Lung (tissue), 12 donors: ENCODE data around the gene LGALS12. TPM values are rescaled to one million over a fixed set of nuclear protein-coding genes. Genes with fewer than 3 reads are reported as not detected.
"Not testable (repeated sequence)": the region's sequence is repeated elsewhere in the genome, so short reads cannot be mapped to it uniquely, and the experiment has no call there.

ENCODE experiments used
- ATAC-seq: fragments of 200-7000 bp; cut with Tn5 transposase; one replicate; pipeline ENCODE4 v1.9.1; 2020; ENCODE audit warnings: moderate number of reproducible peaks; ENCODE audit not compliant: insufficient read depth, low FRiP score
- DNase-seq, 3 donors: peaks; one replicate each; pipeline ENCODE4 v3.0.0-alpha.2; 2013 to 2017
- H3K27ac ChIP-seq, 2 donors: one replicate each; pipeline ENCODE4 v1.5.1; 2013; ENCODE audit warnings: mild to moderate bottlenecking in 2 of 2, moderate library complexity in 2 of 2, control low read depth in 1 of 2, inconsistent platforms in 1 of 2, low read depth in 1 of 2, low read length in 1 of 2
- H3K27me3 ChIP-seq, 3 donors: one replicate each; pipeline ENCODE4 v1.5.1; 2013; ENCODE audit warnings: low read length in 2 of 3; ENCODE audit not compliant: control insufficient read depth in 3 of 3, insufficient read depth in 3 of 3
- H3K36me3 ChIP-seq, 4 donors: one replicate each; pipeline ENCODE4 v1.5.1; 2013; ENCODE audit warnings: low read length in 4 of 4, mild to moderate bottlenecking in 1 of 4, moderate library complexity in 1 of 4; ENCODE audit not compliant: control insufficient read depth in 4 of 4, insufficient read depth in 4 of 4
- H3K4me1 ChIP-seq, 5 donors: one replicate each; pipeline ENCODE4 v1.5.1; 2013; ENCODE audit warnings: low read length in 5 of 5, mild to moderate bottlenecking in 2 of 5, moderate library complexity in 1 of 5; ENCODE audit not compliant: control insufficient read depth in 5 of 5, insufficient read depth in 5 of 5
- H3K4me3 ChIP-seq: one replicate; pipeline ENCODE4 v1.5.1; 2013; ENCODE audit warnings: mild to moderate bottlenecking, control low read depth, moderate library complexity
- H3K9ac ChIP-seq, 2 donors: one replicate each; pipeline ENCODE4 v1.5.1; 2013; ENCODE audit warnings: low read length in 2 of 2, control low read depth in 1 of 2; ENCODE audit not compliant: insufficient read depth in 1 of 2
- H3K9me3 ChIP-seq, 4 donors: one replicate each; pipeline ENCODE4 v1.5.1; 2013; ENCODE audit warnings: low read length in 3 of 4, mild to moderate bottlenecking in 1 of 4, moderate library complexity in 1 of 4; ENCODE audit not compliant: control insufficient read depth in 4 of 4, insufficient read depth in 3 of 4
- CTCF ChIP-seq: IDR thresholded peaks from 2 replicates; pipeline ENCODE4 v1.5.1; 2012; ENCODE audit warnings: mild to moderate bottlenecking; ENCODE audit errors: control extremely low read depth, extremely low read depth
- WGBS, 2 donors: extraction: QIAGEN DNeasy Blood & Tissue Kit; methylation state at CpG; one replicate each; pipeline ENCODE4 v1.1.7; 2013; 5-methylcytosine and 5-hydroxymethylcytosine counted together
- polyA plus RNA-seq, 2 donors: library from polyadenylated mRNA; stranded (reverse); fragments of 200-250 nt; gene quantifications; one replicate each; pipeline ENCODE4 v1.2.1, GENCODE V29; 2013
- total RNA-seq, 2 donors: library from RNA; depleted of rRNA in 1 of 2; stranded (reverse); fragments of >200 nt in 1 of 2; gene quantifications; one replicate each; pipeline ENCODE4 v1.2.1, GENCODE V29; 2014 to 2021
- donor health status: control.
- donor health status: control.
- donor health status: Bipolar disorder and iron deficiency.
- donor health status: healthy.
- donor health status: DM: yes; HTN: yes; CAD: no.

LGALS12 gene
- total and polyA plus RNA-seq, 4 donors = 0.43 to 1.3 (median 0.87) TPM

GRCh38 chr11:63537293-63538101 lies 31.6 kb downstream of the LGALS12 start:
- 22 to 23% methylated on average over 8 of the region's 8 CpGs for WGBS, 2 donors
- TF ChIP-seq CTCF = no peak
- peaks cover 0 to 2% (median 0%) of the 10 kb centered on the region in 4 donors for H3K9me3 ChIP-seq
- H3K27ac ChIP-seq = peak overlapping the region; percentile 45 to 81
- peak overlapping the region; percentile 12 for H3K4me3 ChIP-seq
- DNase-seq = peak; percentile 33 to 53 (median 47)
- H3K4me1 ChIP-seq = peaks cover 0 to 24% (median 8%) of the 10 kb centered on the region in 5 donors
- peak overlapping the region in 1 of 2 donors; percentile 66 for H3K9ac ChIP-seq
- peaks cover 0 to 3% (median 0%) of the 10 kb centered on the region in 4 donors for H3K36me3 ChIP-seq
- no peaks in the 10 kb centered on the region for H3K27me3 ChIP-seq
- ATAC-seq = peak; percentile 63

GRCh38 chr11:63542506-63542905 lies 36.6 kb downstream of the LGALS12 start:
- H3K27ac ChIP-seq, H3K9ac ChIP-seq, H3K27me3 ChIP-seq, H3K4me3 ChIP-seq, ATAC-seq, DNase-seq, H3K9me3 ChIP-seq: not testable (repeated sequence)
- 63 to 89% methylated on average over 2 of the region's 2 CpGs for WGBS, 2 donors
- Histone ChIP-seq H3K36me3 (peaks cover 0 to 26% (median 1%) of the 10 kb centered on the region in 4 donors), H3K4me1 (peaks cover 0 to 20% (median 4%) of the 10 kb centered on the region in 5 donors)

- Histone ChIP-seq H3K9me3 (no peaks in the 10 kb centered on the region), H3K4me3 (no peak overlapping the region), H3K27ac (no peak overlapping the region), H3K4me1 (peaks cover 0 to 8% (median 0%) of the 10 kb centered on the region in 5 donors), H3K36me3 (peaks cover 0 to 26% (median 1%) of the 10 kb centered on the region in 4 donors), H3K27me3 (no peaks in the 10 kb centered on the region), H3K9ac (no peak overlapping the region)
- no peak for DNase-seq
- no peak for TF ChIP-seq CTCF
- 91 to 92% methylated on average over 2 of the region's 2 CpGs for WGBS, 2 donors
- no peak for ATAC-seq
These were observed 37.8 kb downstream of the LGALS12 start for GRCh38 chr11:63543711-63544110.

GRCh38 chr11:63547061-63547460 lies 41.2 kb downstream of the LGALS12 start:
- Histone ChIP-seq H3K27ac (no peak overlapping the region), H3K4me3 (no peak overlapping the region), H3K27me3 (no peaks in the 10 kb centered on the region), H3K9me3 (no peaks in the 10 kb centered on the region), H3K36me3 (peaks cover 0 to 22% (median 1%) of the 10 kb centered on the region in 4 donors), H3K9ac (no peak overlapping the region), H3K4me1 (peaks cover 0 to 3% (median 0%) of the 10 kb centered on the region in 5 donors)
- no peak for ATAC-seq
- no peak for DNase-seq
- 88 to 97% methylated on average over 1 of the region's 1 CpG for WGBS, 2 donors
- TF ChIP-seq CTCF = no peak
